HG03378 (cell line): Measurements from ENCODE around the gene HIP1R.
A peak's percentile ranks its signal among the peaks of the same experiment; 100 is the strongest.

Source experiments
- ATAC-seq: cut with Tn5 transposase; IDR thresholded peaks from one replicate; pipeline ENCODE4 v1.9.1; 2021; ENCODE audit warnings: mild to moderate bottlenecking, moderate library complexity; ENCODE audit not compliant: unreplicated experiment

Gene HIP1R

GRCh38 chr12:122859303-122860039 lies 24.2 kb downstream of the HIP1R start:
- no peak for ATAC-seq

- ATAC-seq: peak; percentile 46
Observed at GRCh38 chr12:122860040-122860853, 25.0 kb downstream of the HIP1R start.

GRCh38 chr12:122860854-122861586 lies 25.8 kb downstream of the HIP1R start:
- no peak for ATAC-seq

- no peak for ATAC-seq
Observed at GRCh38 chr12:122861587-122861970, 26.3 kb downstream of the HIP1R start.

- ATAC-seq: no peak
Observed at GRCh38 chr12:122862110-122862634, 26.9 kb downstream of the HIP1R start.

- no peak for ATAC-seq
Observed at GRCh38 chr12:122862872-122863701, 27.8 kb downstream of the HIP1R start.

GRCh38 chr12:122864894-122865253 lies 29.6 kb downstream of the HIP1R start:
- no peak for ATAC-seq

GRCh38 chr12:122865268-122866231 lies 30.3 kb downstream of the HIP1R start:
- ATAC-seq: no peak

- no peak for ATAC-seq
Observed at GRCh38 chr12:122866379-122866778, 31.1 kb downstream of the HIP1R start.

- ATAC-seq: no peak
Observed at GRCh38 chr12:122866950-122867607, 31.8 kb downstream of the HIP1R start.

- ATAC-seq: no peak
Observed at GRCh38 chr12:122867691-122868461, 32.6 kb downstream of the HIP1R start.

GRCh38 chr12:122868471-122869177 lies 33.4 kb downstream of the HIP1R start:
- ATAC-seq: no peak

GRCh38 chr12:122869207-122869973 lies 34.1 kb downstream of the HIP1R start:
- ATAC-seq: no peak

GRCh38 chr12:122870163-122870842 lies 35.0 kb downstream of the HIP1R start:
- ATAC-seq: no peak

- no peak for ATAC-seq
Observed at GRCh38 chr12:122870867-122871664, 35.8 kb downstream of the HIP1R start.
